Vagina (tissue), 2 donors: Measurements from ENCODE around the gene FAM110D. TPM values are rescaled to one million over a fixed set of nuclear protein-coding genes. Genes with fewer than 3 reads are reported as not detected.
A peak's percentile ranks its signal among the peaks of the same experiment; 100 is the strongest.

Source experiments
- DNase-seq, 2 donors: peaks; one replicate each; pipeline ENCODE4 v3.0.0-alpha.2; 2017; ENCODE audit errors: extremely low spot score in 2 of 2
- H3K27ac ChIP-seq: fragments of 200-600 bp; sonication (generic); one replicate; pipeline ENCODE4 v1.5.1; 2019
- H3K27me3 ChIP-seq: fragments of 200-600 bp; sonication (generic); one replicate; pipeline ENCODE4 v1.5.1; 2019
- H3K36me3 ChIP-seq, 2 donors: fragments of 200-600 bp; sonication (generic); one replicate each; pipeline ENCODE4 v1.5.1; 2017 to 2019
- H3K4me1 ChIP-seq: fragments of 200-600 bp; sonication (generic); one replicate; pipeline ENCODE4 v1.5.1; 2019
- H3K4me3 ChIP-seq, 2 donors: fragments of 200-600 bp; sonication (generic); 1 replicate in 1 of 2; 2 replicates in 1 of 2; pipeline ENCODE4 v1.5.1; 2016 to 2019
- H3K9me3 ChIP-seq: fragments of 200-600 bp; sonication (generic); one replicate; pipeline ENCODE4 v1.5.1; 2019
- POLR2A ChIP-seq, 2 donors: fragments of 450-650 bp; IDR thresholded peaks; one replicate each; pipeline ENCODE4 v1.6.1; 2017; ENCODE audit warnings: antibody characterized with exemption in 2 of 2, mild to moderate bottlenecking in 2 of 2, moderate library complexity in 2 of 2
- POLR2AphosphoS5 ChIP-seq, 2 donors: sonication (generic); formaldehyde crosslinking; IDR thresholded peaks; one replicate each; pipeline ENCODE4 v1.9.0; 2017; ENCODE audit warnings: antibody characterized with exemption in 2 of 2, mild to moderate bottlenecking in 2 of 2, low read depth in 1 of 2; ENCODE audit not compliant: insufficient read depth in 1 of 2
- intact Hi-C: fragments of 100-400 bp; cut with DNase I; formaldehyde crosslinking; loops from one replicate; pipeline ENCODE4 v1.15.1; 2023
- total RNA-seq: library from RNA; depleted of rRNA; stranded (reverse); fragments of >200 nt; gene quantifications from one replicate; pipeline ENCODE4 v1.2.3, GENCODE V29; 2016
- TF ChIP-seq, protein P1 (sequence below), 3 experiments: fragments of 450-650 bp in 2 of 3; fragments of 200-600 bp in 1 of 3; sonication (generic) in 1 of 3; IDR thresholded peaks; one replicate each; pipeline ENCODE4 v1.5.1; 2017 to 2019; ENCODE audit warnings: antibody characterized with exemption in 3 of 3, mild to moderate bottlenecking in 2 of 3, moderate library complexity in 2 of 3

FAM110D gene
- total RNA-seq, 1 donor from 2014 or later: 4.2 TPM

DNA sequence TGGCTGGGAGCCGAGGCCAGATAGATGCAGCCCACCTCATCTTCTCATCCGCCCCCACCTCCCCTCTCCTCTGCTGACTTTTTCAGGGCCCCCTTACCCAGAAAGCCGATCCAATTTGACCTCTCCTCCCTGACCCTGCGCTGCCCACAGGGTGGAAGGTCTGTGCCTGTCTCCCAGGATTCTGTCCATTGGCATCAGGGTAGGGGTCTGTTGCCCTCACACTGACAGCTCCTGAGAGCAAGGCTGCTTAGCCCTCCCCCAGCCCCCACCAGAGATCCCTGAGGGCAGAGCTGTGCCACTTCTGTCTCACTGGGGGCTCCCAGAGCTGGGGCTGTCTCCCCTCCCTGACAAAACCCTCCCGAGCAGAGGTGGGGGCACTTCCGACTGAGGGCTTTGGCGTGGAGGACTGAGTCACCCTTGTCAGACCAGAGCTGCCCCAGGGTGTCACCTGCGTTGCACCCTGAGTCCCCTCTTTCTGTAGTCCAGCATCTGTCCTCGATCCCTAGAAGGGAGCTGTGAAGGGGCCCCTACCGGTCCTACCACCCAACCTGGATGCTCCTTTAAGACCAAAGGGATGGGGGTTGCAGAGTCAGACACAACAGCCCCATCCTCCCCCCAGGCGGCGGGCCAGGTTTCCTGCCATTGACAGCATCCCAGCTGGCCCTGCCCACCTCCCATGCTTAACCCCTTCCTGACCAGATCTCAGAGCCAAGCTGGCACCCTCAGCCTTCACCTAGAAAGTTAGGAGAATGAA is 2.4 kb upstream of the FAM110D start:
- Histone ChIP-seq H3K27ac (no peak overlapping the region), H3K4me1 (peaks cover 7% of the 10 kb centered on the region), H3K9me3 (no peaks in the 10 kb centered on the region), H3K36me3 (no peaks in the 10 kb centered on the region), H3K4me3 (peak overlapping the region; percentile 26 to 31), H3K27me3 (peaks cover 7% of the 10 kb centered on the region)
- TF ChIP-seq POLR2AphosphoS5 (IDR thresholded peaks at IDR 0.05; ENCODE audit: insufficient read depth in 1 of 2, low read depth in 1 of 2) (no peak), POLR2A (IDR thresholded peaks at IDR 0.05) (no peak)
- TF ChIP-seq, protein P1, sequence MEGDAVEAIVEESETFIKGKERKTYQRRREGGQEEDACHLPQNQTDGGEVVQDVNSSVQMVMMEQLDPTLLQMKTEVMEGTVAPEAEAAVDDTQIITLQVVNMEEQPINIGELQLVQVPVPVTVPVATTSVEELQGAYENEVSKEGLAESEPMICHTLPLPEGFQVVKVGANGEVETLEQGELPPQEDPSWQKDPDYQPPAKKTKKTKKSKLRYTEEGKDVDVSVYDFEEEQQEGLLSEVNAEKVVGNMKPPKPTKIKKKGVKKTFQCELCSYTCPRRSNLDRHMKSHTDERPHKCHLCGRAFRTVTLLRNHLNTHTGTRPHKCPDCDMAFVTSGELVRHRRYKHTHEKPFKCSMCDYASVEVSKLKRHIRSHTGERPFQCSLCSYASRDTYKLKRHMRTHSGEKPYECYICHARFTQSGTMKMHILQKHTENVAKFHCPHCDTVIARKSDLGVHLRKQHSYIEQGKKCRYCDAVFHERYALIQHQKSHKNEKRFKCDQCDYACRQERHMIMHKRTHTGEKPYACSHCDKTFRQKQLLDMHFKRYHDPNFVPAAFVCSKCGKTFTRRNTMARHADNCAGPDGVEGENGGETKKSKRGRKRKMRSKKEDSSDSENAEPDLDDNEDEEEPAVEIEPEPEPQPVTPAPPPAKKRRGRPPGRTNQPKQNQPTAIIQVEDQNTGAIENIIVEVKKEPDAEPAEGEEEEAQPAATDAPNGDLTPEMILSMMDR (IDR thresholded peaks at IDR 0.05): no peak
- no peak for DNase-seq
- intact Hi-C loops: no loop called here

DNA sequence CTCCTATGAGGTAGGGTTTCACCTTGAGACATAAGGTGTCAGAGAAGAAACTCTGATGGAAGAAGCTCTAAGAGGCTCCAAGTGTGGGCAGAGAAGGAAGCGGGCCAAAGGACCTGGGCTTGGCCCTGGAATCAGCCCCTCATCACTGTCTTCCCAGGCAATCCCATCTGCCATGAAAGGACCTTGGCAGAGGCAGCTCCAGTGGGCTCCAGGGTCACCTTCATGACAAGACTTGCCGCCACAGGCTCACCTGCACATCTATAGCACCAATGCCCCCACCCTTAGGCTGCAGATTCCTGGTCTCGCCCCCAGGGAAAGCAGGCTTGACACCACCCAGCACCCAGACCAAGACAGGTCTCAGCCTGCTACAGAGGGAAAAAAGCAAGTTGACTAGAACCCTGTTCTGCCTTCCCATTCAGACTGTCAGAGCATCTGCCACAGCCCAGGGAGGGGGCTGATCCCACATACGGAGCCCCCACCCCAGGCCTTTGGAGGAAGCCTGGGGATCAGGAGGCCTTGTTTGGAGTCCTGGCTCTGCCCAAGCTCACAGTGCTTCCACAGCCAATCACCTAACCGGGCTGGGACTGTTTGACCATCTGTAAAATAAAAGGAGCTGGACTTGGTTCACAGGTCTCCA is 490 bp upstream of the FAM110D start:
- peak overlapping the region in 1 of 2 donors; percentile 19 for H3K4me3 ChIP-seq
- peaks cover 9% of the 10 kb centered on the region for H3K4me1 ChIP-seq
- DNase-seq: no peak
- intact Hi-C loops: no loop called here
- TF ChIP-seq, protein P1 (IDR thresholded peaks at IDR 0.05): no peak
- TF ChIP-seq POLR2A (IDR thresholded peaks at IDR 0.05): no peak
- no peak for TF ChIP-seq POLR2AphosphoS5 (IDR thresholded peaks at IDR 0.05; ENCODE audit: insufficient read depth in 1 of 2, low read depth in 1 of 2)
- no peaks in the 10 kb centered on the region for H3K36me3 ChIP-seq
- H3K9me3 ChIP-seq: no peaks in the 10 kb centered on the region
- H3K27me3 ChIP-seq: peaks cover 7% of the 10 kb centered on the region
- H3K27ac ChIP-seq: no peak overlapping the region

DNA sequence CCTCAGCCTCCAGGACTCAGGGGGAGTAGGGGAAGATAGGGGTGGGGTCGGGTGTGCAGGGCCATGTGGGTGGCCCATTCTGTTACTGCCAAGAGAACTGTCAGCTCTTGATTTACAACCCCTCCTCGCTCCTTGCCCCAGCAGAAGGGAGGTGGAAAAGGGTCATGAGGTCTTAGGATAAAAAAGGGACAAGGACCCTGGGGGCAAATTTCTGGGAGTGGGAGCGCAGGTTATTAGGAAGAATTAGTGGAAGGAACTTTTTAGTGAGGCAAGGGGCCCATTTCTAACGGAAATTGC is 812 bp downstream of the FAM110D start:
- Histone ChIP-seq H3K27me3 (peaks cover 7% of the 10 kb centered on the region), H3K27ac (peak overlapping the region; percentile 34), H3K4me1 (peaks cover 14% of the 10 kb centered on the region), H3K36me3 (no peaks in the 10 kb centered on the region), H3K4me3 (peak overlapping the region; percentile 19 to 41), H3K9me3 (no peaks in the 10 kb centered on the region)
- DNase-seq: no peak
- intact Hi-C loops: loop anchor here (5.0 to 10.0 kb wide), 2 partner anchors 47 to 125 kb away; partner anchors contain the start of gene PDIK1L
- TF ChIP-seq POLR2AphosphoS5 (IDR thresholded peaks at IDR 0.05; ENCODE audit: insufficient read depth in 1 of 2, low read depth in 1 of 2): no peak
- TF ChIP-seq POLR2A (IDR thresholded peaks at IDR 0.05): no peak
- TF ChIP-seq, protein P1 (IDR thresholded peaks at IDR 0.05): no peak

DNA sequence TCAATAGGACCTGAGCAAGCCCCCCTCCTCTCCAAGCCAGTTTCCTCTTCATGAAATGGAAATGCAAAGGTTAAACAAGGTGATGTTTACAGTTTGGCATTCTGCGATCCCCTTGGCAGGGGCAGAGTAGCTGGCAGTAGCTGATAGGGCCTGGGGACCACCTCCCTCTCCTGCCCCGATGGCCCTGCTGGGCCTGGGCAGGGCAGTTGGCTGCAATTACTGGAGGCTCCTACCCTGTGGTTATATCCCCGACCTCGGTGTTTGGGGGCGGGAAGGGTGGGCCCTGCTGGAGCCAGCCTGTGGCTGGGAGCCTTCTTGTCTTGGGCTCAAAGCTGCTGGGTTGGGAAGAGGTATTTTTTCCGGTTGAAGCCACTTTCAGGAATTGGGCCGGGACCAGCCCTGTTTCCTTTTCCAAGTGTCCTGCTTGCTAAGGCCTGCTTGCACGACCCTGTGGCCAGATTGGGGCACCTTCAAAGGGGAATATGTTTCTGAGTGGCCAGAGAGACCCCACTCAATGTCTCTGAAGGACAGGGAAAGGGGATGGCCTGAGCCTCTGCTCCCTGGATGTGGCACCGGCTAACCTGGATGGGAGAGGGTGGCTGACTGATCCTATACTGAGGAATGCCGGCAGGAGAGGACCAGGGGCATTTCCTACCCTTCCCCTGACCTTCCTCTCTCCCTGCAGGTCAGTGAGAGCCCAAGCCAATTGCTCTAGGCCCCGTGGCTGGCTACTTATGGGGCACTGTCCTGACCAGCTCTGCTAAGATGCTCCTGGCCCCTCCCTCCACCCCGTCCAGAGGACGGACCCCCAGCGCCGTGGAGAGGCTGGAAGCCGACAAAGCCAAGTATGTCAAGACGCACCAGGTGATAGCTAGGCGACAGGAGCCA is 1.9 kb downstream of the FAM110D start:
- peaks cover 14% of the 10 kb centered on the region for H3K4me1 ChIP-seq
- intact Hi-C loops: loop anchor here (5.0 to 10.0 kb wide), 2 partner anchors 48 to 126 kb away; partner anchors contain the start of gene PDIK1L
- peak overlapping the region; percentile 41 to 50 for H3K4me3 ChIP-seq
- peaks cover 7% of the 10 kb centered on the region for H3K27me3 ChIP-seq
- DNase-seq: no peak
- H3K27ac ChIP-seq: peak overlapping the region; percentile 10
- no peaks in the 10 kb centered on the region for H3K36me3 ChIP-seq
- TF ChIP-seq, protein P1 (IDR thresholded peaks at IDR 0.05): no peak
- TF ChIP-seq POLR2AphosphoS5 (IDR thresholded peaks at IDR 0.05; ENCODE audit: insufficient read depth in 1 of 2, low read depth in 1 of 2): no peak
- TF ChIP-seq POLR2A (IDR thresholded peaks at IDR 0.05): no peak
- H3K9me3 ChIP-seq: no peaks in the 10 kb centered on the region
